Measurements from ENCODE around the gene TMEFF2. TPM values are rescaled to one million over a fixed set of nuclear protein-coding genes. Genes with fewer than 3 reads are reported as not detected.

TMEFF2 gene
- total RNA-seq, 1 donor from 2014 or later: 0.41 TPM

DNA sequence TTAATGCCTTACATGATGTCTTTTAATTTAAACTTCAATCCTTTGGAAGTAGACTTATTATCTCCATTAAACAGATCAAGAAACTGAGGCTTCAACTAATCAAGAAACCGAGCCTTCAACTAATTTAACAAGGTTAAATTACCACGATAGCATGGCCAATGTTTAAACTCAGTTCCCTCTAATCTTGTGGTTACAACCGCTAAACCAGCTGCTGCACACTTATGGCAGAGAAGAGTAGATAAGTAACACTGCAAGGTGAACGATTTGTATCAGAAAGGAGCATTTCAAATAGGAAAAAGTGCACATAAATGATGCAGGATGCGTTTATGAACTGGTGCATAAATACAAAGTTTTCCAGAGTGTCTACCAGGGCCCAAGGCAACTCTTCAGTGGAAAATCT lies 203.3 kb downstream of the TMEFF2 start:
- H3K4me3 ChIP-seq (ENCODE audit: insufficient read depth, low read depth, low read length): no peak overlapping the region
- no peaks in the 10 kb centered on the region for H3K9me3 Mint-ChIP-seq (ENCODE audit: unreplicated experiment)
- FAIRE-seq (no peak), DNase-seq (ENCODE audit: low read depth) (no peak)
- no peaks in the 10 kb centered on the region for H3K36me3 Mint-ChIP-seq (ENCODE audit: low read depth, unreplicated experiment)
- H2AFZ ChIP-seq (ENCODE audit: low read depth, low read length): no peak overlapping the region
- no peak overlapping the region for H3K9ac ChIP-seq (ENCODE audit: low read length)
- no peaks in the 10 kb centered on the region for H3K4me1 ChIP-seq (ENCODE audit: insufficient read depth, low read length)
- no peaks in the 10 kb centered on the region for H3K9me3 ChIP-seq (ENCODE audit: insufficient read depth, low read depth, low read length)
- no peak overlapping the region for H3K4me2 ChIP-seq (ENCODE audit: low read length)
- peaks cover 4% of the 10 kb centered on the region for H3K4me1 Mint-ChIP-seq (ENCODE audit: low read depth, unreplicated experiment)
- no peak overlapping the region for H3K27ac ChIP-seq (ENCODE audit: low read depth, low read length)
- H3K36me3 ChIP-seq (ENCODE audit: insufficient read depth, low read length): no peaks in the 10 kb centered on the region
- H3K27me3 ChIP-seq (ENCODE audit: insufficient read depth, low read length): no peaks in the 10 kb centered on the region
- H3K79me2 ChIP-seq (ENCODE audit: insufficient read depth, low read length): no peaks in the 10 kb centered on the region
- no peaks in the 10 kb centered on the region for H4K20me1 ChIP-seq (ENCODE audit: insufficient read depth, low read length)
- H3K27me3 Mint-ChIP-seq (ENCODE audit: low read depth, unreplicated experiment): no peaks in the 10 kb centered on the region
- no peak overlapping the region for H3K4me3 Mint-ChIP-seq (ENCODE audit: unreplicated experiment)
- H3K27ac Mint-ChIP-seq (ENCODE audit: unreplicated experiment): no peak overlapping the region
- TF ChIP-seq CTCF (IDR thresholded peaks at IDR 0.05; ENCODE audit: insufficient read depth, low read depth, low read length): no peak
- no peak for TF ChIP-seq EZH2 (IDR thresholded peaks at IDR 0.05; ENCODE audit: insufficient read depth, low read length)

- Mint-ChIP-seq H3K4me1 (ENCODE audit: low read depth, unreplicated experiment) (no peaks in the 10 kb centered on the region), H3K4me3 (ENCODE audit: unreplicated experiment) (no peak overlapping the region), H3K36me3 (ENCODE audit: low read depth, unreplicated experiment) (no peaks in the 10 kb centered on the region), H3K27me3 (ENCODE audit: low read depth, unreplicated experiment) (no peaks in the 10 kb centered on the region), H3K9me3 (ENCODE audit: unreplicated experiment) (no peaks in the 10 kb centered on the region), H3K27ac (ENCODE audit: unreplicated experiment) (no peak overlapping the region)
- FAIRE-seq (no peak), DNase-seq (ENCODE audit: low read depth) (no peak)
- H3K4me2 ChIP-seq (ENCODE audit: low read length): no peak overlapping the region
- no peak overlapping the region for H3K4me3 ChIP-seq (ENCODE audit: insufficient read depth, low read depth, low read length)
- no peak overlapping the region for H3K9ac ChIP-seq (ENCODE audit: low read length)
- H2AFZ ChIP-seq (ENCODE audit: low read depth, low read length): no peak overlapping the region
- H3K27ac ChIP-seq (ENCODE audit: low read depth, low read length): no peak overlapping the region
- H4K20me1 ChIP-seq (ENCODE audit: insufficient read depth, low read length): no peaks in the 10 kb centered on the region
- TF ChIP-seq CTCF (IDR thresholded peaks at IDR 0.05; ENCODE audit: insufficient read depth, low read depth, low read length) (no peak), EZH2 (IDR thresholded peaks at IDR 0.05; ENCODE audit: insufficient read depth, low read length) (no peak)
- no peaks in the 10 kb centered on the region for H3K79me2 ChIP-seq (ENCODE audit: insufficient read depth, low read length)
- no peaks in the 10 kb centered on the region for H3K27me3 ChIP-seq (ENCODE audit: insufficient read depth, low read length)
- H3K4me1 ChIP-seq (ENCODE audit: insufficient read depth, low read length): no peaks in the 10 kb centered on the region
- no peaks in the 10 kb centered on the region for H3K36me3 ChIP-seq (ENCODE audit: insufficient read depth, low read length)
- no peaks in the 10 kb centered on the region for H3K9me3 ChIP-seq (ENCODE audit: insufficient read depth, low read depth, low read length)
Measured at GRCh38 chr2:191985740-191986139, 209.0 kb downstream of the TMEFF2 start.

DNA sequence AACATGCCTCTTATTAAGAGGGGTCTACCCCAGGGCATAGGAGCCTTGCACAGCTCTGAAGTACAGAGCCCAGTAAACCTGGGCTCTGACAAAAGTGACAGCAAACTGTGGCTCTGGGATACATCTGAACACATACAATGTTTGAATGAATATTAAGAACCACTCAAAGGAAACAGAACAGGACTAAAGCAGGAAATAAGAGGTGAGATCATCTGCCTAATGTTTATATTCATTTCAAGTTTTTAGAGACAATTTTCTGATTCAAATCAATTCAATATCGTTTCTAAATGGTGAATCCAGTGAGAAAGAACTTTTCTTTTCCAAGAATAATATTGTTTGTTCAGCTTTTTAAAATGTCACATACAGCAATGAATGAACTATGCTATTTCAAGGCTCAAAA lies 211.1 kb downstream of the TMEFF2 start:
- Histone ChIP-seq H3K36me3 (ENCODE audit: insufficient read depth, low read length) (no peaks in the 10 kb centered on the region), H3K4me2 (ENCODE audit: low read length) (no peak overlapping the region), H2AFZ (ENCODE audit: low read depth, low read length) (no peak overlapping the region), H3K27me3 (ENCODE audit: insufficient read depth, low read length) (no peaks in the 10 kb centered on the region), H3K27ac (ENCODE audit: low read depth, low read length) (no peak overlapping the region), H3K9ac (ENCODE audit: low read length) (no peak overlapping the region), H3K4me3 (ENCODE audit: insufficient read depth, low read depth, low read length) (no peak overlapping the region), H3K4me1 (ENCODE audit: insufficient read depth, low read length) (no peaks in the 10 kb centered on the region), H3K9me3 (ENCODE audit: insufficient read depth, low read depth, low read length) (no peaks in the 10 kb centered on the region), H3K79me2 (ENCODE audit: insufficient read depth, low read length) (no peaks in the 10 kb centered on the region), H4K20me1 (ENCODE audit: insufficient read depth, low read length) (no peaks in the 10 kb centered on the region)
- Mint-ChIP-seq H3K36me3 (ENCODE audit: low read depth, unreplicated experiment) (no peaks in the 10 kb centered on the region), H3K27me3 (ENCODE audit: low read depth, unreplicated experiment) (no peaks in the 10 kb centered on the region), H3K4me3 (ENCODE audit: unreplicated experiment) (no peak overlapping the region), H3K27ac (ENCODE audit: unreplicated experiment) (no peak overlapping the region), H3K9me3 (ENCODE audit: unreplicated experiment) (no peaks in the 10 kb centered on the region), H3K4me1 (ENCODE audit: low read depth, unreplicated experiment) (no peaks in the 10 kb centered on the region)
- no peak for DNase-seq (ENCODE audit: low read depth)
- FAIRE-seq: no peak
- TF ChIP-seq EZH2 (IDR thresholded peaks at IDR 0.05; ENCODE audit: insufficient read depth, low read length): no peak
- TF ChIP-seq CTCF (IDR thresholded peaks at IDR 0.05; ENCODE audit: insufficient read depth, low read depth, low read length): no peak
